SW 1271 (cell line): Measurements from ENCODE around the gene RHO.
"Not testable (repeated sequence)": the region's sequence is repeated elsewhere in the genome, so short reads cannot be mapped to it uniquely, and the experiment has no call there.

Source experiments
- DNase-seq, 2 experiments: peaks; one replicate each; lab custom pipeline; 2025; lab: John Stamatoyannopoulos, UW

The RHO gene

GRCh38 chr3:129543156-129543790 lies 14.8 kb downstream of the RHO start, which contains the start of gene H1-8:
Gene H1-8, plus strand, starts transcription at chr3:129543175. Its CDS starts 44 bp downstream, at chr3:129543219.
- DNase-seq = no peak

- DNase-seq = no peak
Measured at GRCh38 chr3:129543999-129544398, 15.6 kb downstream of the RHO start.

GRCh38 chr3:129545951-129546350 lies 17.5 kb downstream of the RHO start:
- DNase-seq = not testable (repeated sequence)

- no peak for DNase-seq
Measured at GRCh38 chr3:129547241-129547640, 18.8 kb downstream of the RHO start.

- DNase-seq = no peak
Measured at GRCh38 chr3:129548104-129548965, 19.9 kb downstream of the RHO start.

- DNase-seq = no peak
Measured at GRCh38 chr3:129549006-129549800, 20.8 kb downstream of the RHO start.

GRCh38 chr3:129549805-129550204 lies 21.4 kb downstream of the RHO start:
- DNase-seq = no peak

- no peak for DNase-seq
Measured at GRCh38 chr3:129552287-129553050, 24.0 kb downstream of the RHO start.

- DNase-seq = no peak
Measured at GRCh38 chr3:129553171-129553570, 24.7 kb downstream of the RHO start.

- DNase-seq = no peak
Measured at GRCh38 chr3:129553719-129554118, 25.3 kb downstream of the RHO start.

GRCh38 chr3:129554356-129555152 lies 26.1 kb downstream of the RHO start:
- no peak for DNase-seq

GRCh38 chr3:129555153-129555550 lies 26.7 kb downstream of the RHO start:
- no peak for DNase-seq

- DNase-seq = no peak
Measured at GRCh38 chr3:129555616-129556357, 27.3 kb downstream of the RHO start.

GRCh38 chr3:129556358-129556695 lies 27.9 kb downstream of the RHO start:
- no peak for DNase-seq

GRCh38 chr3:129556890-129557547 lies 28.6 kb downstream of the RHO start:
- no peak for DNase-seq

- no peak for DNase-seq
Measured at GRCh38 chr3:129557548-129557894, 29.1 kb downstream of the RHO start.

GRCh38 chr3:129558081-129558771 lies 29.8 kb downstream of the RHO start:
- DNase-seq = no peak

- DNase-seq = no peak
Measured at GRCh38 chr3:129558772-129559564, 30.5 kb downstream of the RHO start.
